Parathyroid adenoma (tissue), 2 donors: ENCODE results near the gene CACNA1C.
A peak's percentile ranks its signal among the peaks of the same experiment; 100 is the strongest.

Experiments
- H2AFZ ChIP-seq: fragments of 300-600 bp; sonication (generic); one replicate; pipeline ENCODE4 v1.7.0; 2017; ENCODE audit warnings: antibody characterized with exemption, mild to moderate bottlenecking
- H3K27ac ChIP-seq: fragments of 300-600 bp; sonication (generic); one replicate; pipeline ENCODE4 v1.7.0; 2017
- H3K27me3 ChIP-seq: fragments of 300-600 bp; sonication (generic); one replicate; pipeline ENCODE4 v1.7.0; 2017; ENCODE audit warnings: low read length; ENCODE audit not compliant: control insufficient read depth, insufficient read depth
- H3K36me3 ChIP-seq: fragments of 300-600 bp; sonication (generic); one replicate; pipeline ENCODE4 v1.7.0; 2017; ENCODE audit warnings: low read length; ENCODE audit not compliant: control insufficient read depth, insufficient read depth
- H3K4me1 ChIP-seq: fragments of 300-600 bp; sonication (generic); one replicate; pipeline ENCODE4 v1.7.0; 2017; ENCODE audit warnings: control low read depth
- H3K4me2 ChIP-seq: fragments of 300-600 bp; sonication (generic); one replicate; pipeline ENCODE4 v1.7.0; 2017; ENCODE audit warnings: low read length
- H3K4me3 ChIP-seq: fragments of 300-600 bp; sonication (generic); one replicate; pipeline ENCODE4 v1.7.0; 2017; ENCODE audit warnings: low read depth, low read length
- H3K79me2 ChIP-seq: fragments of 300-600 bp; sonication (generic); one replicate; pipeline ENCODE4 v1.7.0; 2017; ENCODE audit warnings: control low read depth
- H3K9ac ChIP-seq: fragments of 300-600 bp; sonication (generic); one replicate; pipeline ENCODE4 v1.7.0; 2017; ENCODE audit warnings: mild to moderate bottlenecking
- H3K9me3 ChIP-seq: fragments of 300-600 bp; sonication (generic); one replicate; pipeline ENCODE4 v1.7.0; 2017; ENCODE audit warnings: low read length; ENCODE audit not compliant: control insufficient read depth
- CTCF ChIP-seq: fragments of 300-600 bp; sonication (generic); IDR thresholded peaks from one replicate; pipeline ENCODE4 v1.7.0; 2017; ENCODE audit warnings: antibody characterized with exemption, mild to moderate bottlenecking
- donor health status: primary hyperparathyroidism.

The CACNA1C gene

DNA sequence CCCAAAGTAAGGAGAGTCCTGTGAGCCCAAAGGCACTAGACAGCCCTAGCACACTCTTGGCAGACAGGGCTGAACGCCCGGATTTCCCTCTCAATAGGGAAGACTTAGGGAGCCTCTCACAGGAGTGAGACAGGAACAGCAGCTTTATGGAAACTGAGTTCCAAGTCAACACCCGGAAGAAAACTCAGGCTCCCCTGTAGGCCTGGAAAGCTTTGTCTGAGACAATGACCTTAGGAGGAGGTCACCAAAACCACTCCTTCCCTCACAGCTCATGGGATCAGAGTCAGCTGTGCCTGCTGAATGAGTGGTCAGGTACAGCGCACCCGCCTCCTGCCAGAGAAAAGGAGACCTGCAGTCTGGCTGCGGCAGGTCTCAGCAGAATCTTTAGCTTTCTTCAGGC lies 229.5 kb downstream of the CACNA1C start:
- H3K36me3 ChIP-seq, result no peaks in the 10 kb centered on the region
- H3K4me3 ChIP-seq, result no peak overlapping the region
- no peak for TF ChIP-seq CTCF
- no peak overlapping the region for H3K27ac ChIP-seq
- no peaks in the 10 kb centered on the region for H3K79me2 ChIP-seq
- no peaks in the 10 kb centered on the region for H3K27me3 ChIP-seq
- H3K4me1 ChIP-seq, result no peaks in the 10 kb centered on the region
- H3K4me2 ChIP-seq, result no peak overlapping the region
- no peaks in the 10 kb centered on the region for H3K9me3 ChIP-seq
- no peak overlapping the region for H2AFZ ChIP-seq
- no peak overlapping the region for H3K9ac ChIP-seq

- H3K79me2 ChIP-seq, result no peaks in the 10 kb centered on the region
- no peak overlapping the region for H2AFZ ChIP-seq
- H3K4me3 ChIP-seq, result no peak overlapping the region
- no peak overlapping the region for H3K9ac ChIP-seq
- TF ChIP-seq CTCF, result no peak
- no peaks in the 10 kb centered on the region for H3K4me1 ChIP-seq
- H3K36me3 ChIP-seq, result no peaks in the 10 kb centered on the region
- no peaks in the 10 kb centered on the region for H3K9me3 ChIP-seq
- no peak overlapping the region for H3K4me2 ChIP-seq
- H3K27ac ChIP-seq, result no peak overlapping the region
- H3K27me3 ChIP-seq, result no peaks in the 10 kb centered on the region
Observed at GRCh38 chr12:2283480-2283879, 230.7 kb downstream of the CACNA1C start.

GRCh38 chr12:2283916-2284315 lies 231.1 kb downstream of the CACNA1C start:
- H3K27me3 ChIP-seq, result no peaks in the 10 kb centered on the region
- H3K4me1 ChIP-seq, result no peaks in the 10 kb centered on the region
- no peak for TF ChIP-seq CTCF
- H3K79me2 ChIP-seq, result no peaks in the 10 kb centered on the region
- H3K9me3 ChIP-seq, result no peaks in the 10 kb centered on the region
- H3K4me3 ChIP-seq, result no peak overlapping the region
- no peaks in the 10 kb centered on the region for H3K36me3 ChIP-seq
- no peak overlapping the region for H3K27ac ChIP-seq
- H3K4me2 ChIP-seq, result no peak overlapping the region
- no peak overlapping the region for H3K9ac ChIP-seq
- H2AFZ ChIP-seq, result no peak overlapping the region

- Histone ChIP-seq H2AFZ (no peak overlapping the region), H3K9ac (no peak overlapping the region), H3K4me1 (no peaks in the 10 kb centered on the region), H3K27me3 (no peaks in the 10 kb centered on the region), H3K36me3 (no peaks in the 10 kb centered on the region), H3K4me2 (no peak overlapping the region), H3K79me2 (no peaks in the 10 kb centered on the region), H3K27ac (no peak overlapping the region), H3K9me3 (no peaks in the 10 kb centered on the region), H3K4me3 (no peak overlapping the region)
- TF ChIP-seq CTCF, result no peak
Observed at GRCh38 chr12:2284321-2284813, 231.6 kb downstream of the CACNA1C start.

- H3K79me2 ChIP-seq, result no peaks in the 10 kb centered on the region
- H3K9ac ChIP-seq, result no peak overlapping the region
- no peaks in the 10 kb centered on the region for H3K9me3 ChIP-seq
- no peaks in the 10 kb centered on the region for H3K36me3 ChIP-seq
- H3K27ac ChIP-seq, result no peak overlapping the region
- TF ChIP-seq CTCF, result peak; percentile 33
- H3K4me2 ChIP-seq, result no peak overlapping the region
- no peaks in the 10 kb centered on the region for H3K4me1 ChIP-seq
- no peak overlapping the region for H3K4me3 ChIP-seq
- H3K27me3 ChIP-seq, result no peaks in the 10 kb centered on the region
- H2AFZ ChIP-seq, result no peak overlapping the region
Observed at GRCh38 chr12:2284857-2285256, 232.1 kb downstream of the CACNA1C start.
